ELF-1 (cell line): Measurements from ENCODE around the gene RNASE11.
"Not testable (repeated sequence)": the region's sequence is repeated elsewhere in the genome, so short reads cannot be mapped to it uniquely, and the experiment has no call there.

Experiments used
- DNase-seq: peaks from one replicate; pipeline ENCODE4 v3.0.0-alpha.2; 2016; ENCODE audit warnings: low read depth, low spot score

Gene RNASE11

GRCh38 chr14:20580242-20580641 lies 7.6 kb downstream of the RNASE11 start:
- DNase-seq, result no peak

- peak; percentile 17 for DNase-seq
These were observed 8.9 kb downstream of the RNASE11 start for GRCh38 chr14:20578784-20579502.

- peak; percentile 56 for DNase-seq
These were observed 9.5 kb downstream of the RNASE11 start for GRCh38 chr14:20578325-20578724.

- DNase-seq, result peak; percentile 73
These were observed 15.3 kb downstream of the RNASE11 start for GRCh38 chr14:20572382-20572990.

GRCh38 chr14:20570720-20571119 lies 17.1 kb downstream of the RNASE11 start:
- not testable (repeated sequence) for DNase-seq

GRCh38 chr14:20569865-20570264 lies 17.9 kb downstream of the RNASE11 start:
- not testable (repeated sequence) for DNase-seq

- DNase-seq, result no peak
These were observed 18.7 kb downstream of the RNASE11 start for GRCh38 chr14:20569066-20569465.

- DNase-seq, result no peak
These were observed 19.4 kb downstream of the RNASE11 start for GRCh38 chr14:20568393-20568792.

GRCh38 chr14:20567199-20567598 lies 20.6 kb downstream of the RNASE11 start:
- not testable (repeated sequence) for DNase-seq

GRCh38 chr14:20564501-20564997 lies 23.3 kb downstream of the RNASE11 start:
- no peak for DNase-seq

GRCh38 chr14:20563971-20564370 lies 23.8 kb downstream of the RNASE11 start:
- no peak for DNase-seq

- no peak for DNase-seq
These were observed 26.8 kb downstream of the RNASE11 start, which contains the start of gene RNASE9 for GRCh38 chr14:20560961-20561360. RNASE9 (minus strand) TSS chr14:20561047.

- no peak for DNase-seq
These were observed 28.3 kb downstream of the RNASE11 start for GRCh38 chr14:20559461-20559904.

GRCh38 chr14:20557212-20557542 lies 30.6 kb downstream of the RNASE11 start:
- DNase-seq, result no peak

GRCh38 chr14:20556500-20557211 lies 31.1 kb downstream of the RNASE11 start:
- DNase-seq, result no peak

GRCh38 chr14:20555845-20556244 lies 32.0 kb downstream of the RNASE11 start:
- no peak for DNase-seq

- DNase-seq, result no peak
These were observed 34.8 kb downstream of the RNASE11 start for GRCh38 chr14:20553024-20553423.

- no peak for DNase-seq
These were observed 36.2 kb downstream of the RNASE11 start for GRCh38 chr14:20551606-20552005.

- DNase-seq, result no peak
These were observed 36.9 kb downstream of the RNASE11 start for GRCh38 chr14:20550926-20551325.

GRCh38 chr14:20548414-20549158 lies 39.2 kb downstream of the RNASE11 start:
- DNase-seq, result no peak

- DNase-seq, result no peak
These were observed 40.9 kb downstream of the RNASE11 start for GRCh38 chr14:20546877-20547276.

- no peak for DNase-seq
These were observed 47.9 kb downstream of the RNASE11 start for GRCh38 chr14:20539906-20540305.
